GM12891 (cell line): Measurements from ENCODE around the gene PRSS8.

ENCODE experiments used
- DNase-seq: peaks from one replicate; pipeline ENCODE4 v3.0.0; 2011; ENCODE audit warnings: low spot score; ENCODE audit not compliant: insufficient read length
- FAIRE-seq: peaks from 2 replicates; lab custom pipeline; 2011; peaks lifted over from hg19 to GRCh38; lab: Jason Lieb, UNC
- PAX5 ChIP-seq: IDR thresholded peaks from 2 replicates; pipeline ENCODE4 v1.6.1; 2011; ENCODE audit warnings: low read length, moderate library complexity, mild to moderate bottlenecking; ENCODE audit not compliant: insufficient read depth, severe bottlenecking
- POLR2A ChIP-seq: IDR thresholded peaks from 2 replicates; pipeline ENCODE4 v1.6.1; 2011; ENCODE audit warnings: low read depth, low read length, control low read depth
- POLR2AphosphoS5 ChIP-seq: IDR thresholded peaks from 2 replicates; pipeline ENCODE4 v1.6.1; 2011; ENCODE audit warnings: low read depth, low read length, control low read depth
- POU2F2 ChIP-seq: IDR thresholded peaks from 2 replicates; pipeline ENCODE4 v1.6.1; 2011; ENCODE audit warnings: low read depth, mild to moderate bottlenecking, control low read depth, low read length, moderate library complexity
- SPI1 ChIP-seq: IDR thresholded peaks from 2 replicates; pipeline ENCODE4 v1.6.1; 2011; ENCODE audit warnings: low read depth, low read length, control low read depth
- TAF1 ChIP-seq: IDR thresholded peaks from 2 replicates; pipeline ENCODE4 v1.6.1; 2011; ENCODE audit warnings: low read depth, low read length, control low read depth

Gene PRSS8

DNA sequence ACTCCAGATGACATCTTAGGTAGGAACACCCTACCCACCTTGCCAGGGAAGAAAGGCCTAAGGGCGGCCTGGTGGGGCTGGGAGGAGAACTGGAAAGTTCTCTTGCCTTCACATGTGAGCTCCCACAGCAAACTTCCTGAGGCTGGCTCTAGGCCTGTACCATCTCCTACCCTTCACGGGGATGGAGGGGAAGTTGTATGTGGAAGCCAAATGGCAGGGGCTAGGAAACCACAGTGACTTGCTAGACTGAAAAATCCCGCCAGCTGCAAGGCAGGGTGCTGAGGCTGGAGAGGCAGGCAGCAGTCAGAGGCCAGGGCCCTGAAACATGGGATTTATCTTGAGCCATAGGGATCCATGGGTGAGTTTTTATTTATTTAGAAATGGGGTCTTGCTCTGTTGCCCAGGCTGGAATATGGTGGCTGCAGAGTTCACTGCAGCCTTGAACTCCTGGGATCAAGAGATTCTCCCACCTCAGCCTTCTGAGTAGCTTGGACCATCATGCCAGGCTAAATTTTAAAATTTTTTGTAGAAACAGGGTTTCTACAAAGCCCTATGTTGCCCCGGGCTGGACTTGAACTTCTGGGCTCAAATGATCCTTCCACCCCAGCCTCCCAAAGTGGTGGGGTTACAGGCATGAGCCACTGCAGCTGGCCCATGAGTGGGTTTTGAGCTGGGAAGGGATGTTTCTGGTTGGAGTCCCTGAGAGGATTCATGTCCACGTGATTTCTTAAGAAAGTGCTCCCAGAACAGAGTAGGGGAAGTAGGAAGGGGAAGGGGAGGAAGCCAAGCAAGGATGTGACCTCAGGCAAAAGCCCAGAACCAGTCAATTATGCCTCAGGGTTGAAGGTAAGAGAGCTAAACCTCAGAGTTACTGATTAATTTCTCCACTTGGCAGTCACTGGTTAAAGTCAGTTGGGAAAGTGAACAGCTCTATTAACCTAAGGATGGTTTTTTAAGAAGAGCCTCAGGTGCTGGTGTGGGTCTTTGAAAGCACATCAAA is 22.1 kb downstream of the PRSS8 start:
- FAIRE-seq (no peak), DNase-seq (no peak)
- TF ChIP-seq TAF1 (no peak), PAX5 (no peak), SPI1 (no peak), POLR2A (no peak), POU2F2 (no peak), POLR2AphosphoS5 (no peak)

GRCh38 chr16:31112711-31113110 is 22.8 kb downstream of the PRSS8 start:
- no peak for DNase-seq
- FAIRE-seq: no peak
- no peak for TF ChIP-seq SPI1
- TF ChIP-seq PAX5: no peak
- TF ChIP-seq POU2F2: no peak
- no peak for TF ChIP-seq POLR2A
- no peak for TF ChIP-seq TAF1
- no peak for TF ChIP-seq POLR2AphosphoS5

GRCh38 chr16:31111881-31112466 is 23.6 kb downstream of the PRSS8 start:
- FAIRE-seq: no peak
- TF ChIP-seq POLR2AphosphoS5: no peak
- TF ChIP-seq SPI1: no peak
- TF ChIP-seq POLR2A: no peak
- no peak for TF ChIP-seq TAF1
- no peak for TF ChIP-seq POU2F2

GRCh38 chr16:31110106-31111034 is 25.2 kb downstream of the PRSS8 start:
- FAIRE-seq (no peak), DNase-seq (no peak)
- no peak for TF ChIP-seq POU2F2
- TF ChIP-seq SPI1: no peak
- no peak for TF ChIP-seq POLR2AphosphoS5
- TF ChIP-seq TAF1: no peak
- no peak for TF ChIP-seq PAX5
- no peak for TF ChIP-seq POLR2A

More at GRCh38 chr16:31111881-31112466, 23.6 kb downstream of the PRSS8 start:
- DNase-seq: no peak

DNA sequence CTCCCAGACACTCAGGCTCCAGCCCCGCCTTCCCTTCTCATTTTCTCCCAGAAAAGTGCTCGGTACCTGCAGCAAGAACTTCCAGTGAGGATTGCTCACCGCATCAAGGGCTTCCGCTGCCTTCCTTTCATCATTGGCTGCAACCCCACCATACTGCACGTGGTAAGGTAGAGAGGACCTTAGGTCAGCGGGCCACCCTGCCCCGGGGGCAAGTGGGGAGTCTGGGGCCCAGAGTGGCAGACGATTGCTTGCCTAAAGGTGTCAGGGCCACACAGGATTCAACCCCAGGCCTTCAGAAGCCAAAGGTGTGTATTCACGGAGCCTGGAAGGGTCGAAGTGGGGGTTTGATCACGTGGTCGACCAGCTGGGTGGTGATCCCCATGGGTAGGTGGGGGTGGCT is 25.9 kb downstream of the PRSS8 start:
- TF ChIP-seq POLR2A (no peak), TAF1 (no peak), POU2F2 (no peak), POLR2AphosphoS5 (no peak), PAX5 (no peak), SPI1 (no peak)
- FAIRE-seq (no peak), DNase-seq (no peak)

- TF ChIP-seq POLR2A (no peak), PAX5 (no peak), SPI1 (no peak), POU2F2 (no peak), TAF1 (no peak)
- DNase-seq: no peak
- no peak for FAIRE-seq
These were observed 26.6 kb downstream of the PRSS8 start for GRCh38 chr16:31108794-31109558.

DNA sequence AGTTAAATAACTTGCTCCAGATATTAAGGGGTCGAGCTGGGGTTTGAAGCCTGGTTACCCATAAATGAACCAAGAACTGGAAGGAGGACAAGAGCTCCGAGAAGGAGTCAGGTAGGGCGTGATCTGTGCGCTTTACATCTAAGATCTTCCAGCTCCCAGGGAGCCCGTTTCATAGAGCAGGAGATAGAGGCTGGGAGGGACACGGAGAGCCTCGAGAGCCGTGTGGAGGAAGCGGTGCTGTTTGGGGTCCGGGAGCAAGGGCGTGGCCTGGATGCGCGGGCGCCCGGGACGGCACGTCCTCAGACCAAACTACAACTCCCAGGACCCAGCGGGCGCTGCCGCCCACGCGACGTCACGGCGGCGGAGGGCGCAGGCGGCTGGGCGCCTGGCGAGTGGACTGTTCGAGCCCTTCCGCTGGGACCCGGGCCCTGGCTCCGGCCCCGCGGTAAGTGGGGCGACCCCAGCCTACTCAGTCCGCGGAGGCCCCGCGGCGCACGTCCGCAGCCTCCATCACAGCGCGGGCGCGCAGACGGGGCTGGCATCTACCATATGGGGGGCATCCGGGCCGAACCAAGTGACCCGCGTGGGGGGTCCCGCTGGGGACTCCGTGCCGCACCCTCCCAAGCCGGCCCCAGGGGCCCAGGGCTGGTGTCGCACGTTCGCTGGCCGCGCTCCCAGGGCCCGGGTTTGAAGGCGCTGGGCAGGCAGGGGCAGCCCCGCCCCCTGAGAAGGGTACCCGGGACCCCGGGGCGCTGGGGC is 27.3 kb downstream of the PRSS8 start, which contains the start of gene BCKDK:
BCKDK (plus strand) TSS at position 352 of the 759 bp plus-strand sequence. CDS start 838 bp downstream, outside the sequence.
- peak; percentile 93 for FAIRE-seq
- no peak for TF ChIP-seq SPI1
- TF ChIP-seq TAF1: no peak
- TF ChIP-seq POLR2A: no peak
- TF ChIP-seq POU2F2: no peak; the same call in 1 of the 2 replicates
- TF ChIP-seq POLR2AphosphoS5: no peak
- no peak for TF ChIP-seq PAX5
- peak; percentile 93 for DNase-seq

DNA sequence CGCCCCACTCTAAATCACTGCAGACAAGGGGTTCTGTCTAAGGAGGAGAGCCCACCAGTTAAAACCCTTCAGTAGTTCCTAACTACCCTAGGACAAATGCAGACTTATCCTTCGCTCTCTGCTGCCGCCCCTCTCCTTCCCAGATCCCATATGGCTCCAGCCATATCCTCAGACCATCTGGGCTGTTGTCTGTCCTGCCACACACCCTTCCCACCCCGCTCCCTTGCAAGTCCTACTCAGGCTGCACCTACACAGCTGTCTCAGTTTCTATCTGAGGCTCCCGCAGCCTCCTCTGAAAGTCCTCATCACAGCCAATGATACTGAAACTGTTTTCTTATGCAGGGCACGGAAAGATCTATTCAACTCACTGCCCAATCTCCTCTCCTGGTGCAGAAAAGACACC is 28.1 kb downstream of the PRSS8 start:
- DNase-seq: no peak
- no peak for FAIRE-seq
- TF ChIP-seq SPI1: no peak
- TF ChIP-seq POLR2A: no peak
- no peak for TF ChIP-seq PAX5
- no peak for TF ChIP-seq POU2F2
- no peak for TF ChIP-seq POLR2AphosphoS5
- TF ChIP-seq TAF1: no peak
